Measurements from ENCODE around the gene SPOCD1.

DNA sequence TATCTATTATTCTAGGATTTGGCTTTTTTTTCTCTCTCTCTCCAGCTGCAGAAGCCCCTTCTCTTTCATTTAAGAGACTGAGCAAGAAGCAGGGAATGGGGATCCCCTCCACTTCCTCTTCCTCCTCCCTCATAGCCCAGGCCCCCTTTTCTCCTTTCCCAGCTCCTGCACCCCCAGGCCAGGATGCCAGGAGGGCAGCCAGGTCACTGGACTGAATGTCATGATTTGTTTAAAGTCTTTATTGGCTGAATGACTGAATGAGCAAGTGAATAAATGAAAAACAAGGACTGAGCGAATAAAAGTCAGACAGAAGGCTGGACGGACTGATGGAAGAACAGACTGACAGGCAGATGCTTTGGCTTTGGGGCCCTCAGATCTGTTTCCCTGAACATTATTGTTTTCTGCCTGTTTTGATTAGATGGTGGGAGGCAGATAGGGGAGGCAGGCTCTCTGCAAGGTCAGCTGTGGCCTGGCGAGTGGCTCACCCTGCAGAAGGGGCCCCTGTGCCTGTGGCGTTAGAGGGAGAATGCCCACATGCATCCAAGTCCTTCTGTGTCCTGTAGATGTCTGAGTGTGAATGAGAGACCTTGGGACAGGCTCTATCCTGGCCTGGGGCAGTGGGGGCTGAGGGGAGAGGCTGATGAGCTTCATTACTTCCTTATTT is 31.3 kb downstream of the SPOCD1 start:
- TF ChIP-seq ZNF473 (tag by site-specific recombination; IDR thresholded peaks at IDR 0.05) (no peak), ZNF571 (tag by site-specific recombination; IDR thresholded peaks at IDR 0.05) (no peak), ZNF394 (tag by site-specific recombination; IDR thresholded peaks at IDR 0.05; ENCODE audit: borderline replicate concordance) (no peak), ZSCAN30 (tag by site-specific recombination; IDR thresholded peaks at IDR 0.05) (no peak), CTCF (tag by site-specific recombination; IDR thresholded peaks at IDR 0.05) (no peak), ZNF433 (tag by site-specific recombination; IDR thresholded peaks at IDR 0.05; ENCODE audit: low read depth) (no peak), ZNF501 (tag by site-specific recombination; IDR thresholded peaks at IDR 0.05) (no peak), ZNF423 (tag by site-specific recombination; IDR thresholded peaks at IDR 0.05) (no peak), ZNF274 (IDR thresholded peaks at IDR 0.05; ENCODE audit: low read length) (no peak), ZNF274 (tag by site-specific recombination; IDR thresholded peaks at IDR 0.05; ENCODE audit: borderline replicate concordance) (no peak), YY1 (tag by site-specific recombination; IDR thresholded peaks at IDR 0.05) (no peak)

Measured in HEK293 (cell line).